IMR-90 (cell line): ENCODE data around the gene CTRB2. TPM values are rescaled to one million over a fixed set of nuclear protein-coding genes. Genes with fewer than 3 reads are reported as not detected.
"Not testable (repeated sequence)": the region's sequence is repeated elsewhere in the genome, so short reads cannot be mapped to it uniquely, and the experiment has no call there.

ENCODE experiments used
- ATAC-seq: fragments of 200-7000 bp; cut with Tn5 transposase; 2 replicates; pipeline ENCODE4 v1.9.1; 2020; ENCODE audit warnings: low read depth, mild to moderate bottlenecking, moderate library complexity
- BruUV-seq: library from RNA; stranded (reverse); fragments of 400-500 nt; replicated peaks from 2 replicates; lab custom pipeline; 2021; lab: Mats Ljungman, UMichigan
- CTCF ChIA-PET: fragments of 300-600 bp; formaldehyde crosslinking; extraction: SDS; loops from one replicate; lab custom pipeline; 2021; ENCODE audit warnings: antibody characterized with exemption; lab: Yijun Ruan, JAX
- POLR2A ChIA-PET: fragments of 300-600 bp; sonication (Branson Sonifier 250); formaldehyde crosslinking; loops from one replicate; lab custom pipeline; 2022; ENCODE audit warnings: antibody characterized with exemption; ENCODE audit not compliant: unreplicated experiment; lab: Charles Lee
- DNase-seq: peaks from one replicate; pipeline ENCODE4 v3.0.0; 2013
- H2AFZ ChIP-seq: replicated peaks from 2 replicates; pipeline ENCODE3; 2013; ENCODE audit warnings: low read length, mild to moderate bottlenecking; ENCODE audit not compliant: poor library complexity
- H2AK5ac ChIP-seq: 2 replicates; pipeline ENCODE4 v1.6.1; 2013; ENCODE audit warnings: low read depth, low read length, inconsistent platforms
- H2AK9ac ChIP-seq: replicated peaks from 2 replicates; pipeline ENCODE3; 2013; ENCODE audit warnings: mild to moderate bottlenecking, low read depth, low read length, moderate library complexity; ENCODE audit not compliant: poor library complexity
- H2BK120ac ChIP-seq: 2 replicates; pipeline ENCODE4 v1.6.1; 2013; ENCODE audit warnings: low read depth, low read length, inconsistent platforms
- H2BK15ac ChIP-seq: 3 replicates; pipeline ENCODE4 v1.6.1; 2013; ENCODE audit warnings: low read depth, low read length, inconsistent platforms
- H2BK20ac ChIP-seq: 2 replicates; pipeline ENCODE4 v1.6.1; 2013; ENCODE audit warnings: low read depth, mild to moderate bottlenecking, inconsistent platforms, low read length, moderate library complexity
- H2BK5ac ChIP-seq: 2 replicates; pipeline ENCODE4 v1.6.1; 2013; ENCODE audit warnings: mild to moderate bottlenecking, low read depth, low read length, inconsistent platforms; ENCODE audit not compliant: poor library complexity, severe bottlenecking
- H3K14ac ChIP-seq: replicated peaks from 2 replicates; pipeline ENCODE4 v1.6.1; 2013; ENCODE audit warnings: low read depth, low read length, inconsistent platforms
- H3K18ac ChIP-seq: 2 replicates; pipeline ENCODE4 v1.6.1; 2013; ENCODE audit warnings: low read depth, low read length, control low read depth
- H3K23ac ChIP-seq: 2 replicates; pipeline ENCODE4 v1.6.1; 2013; ENCODE audit warnings: low read depth, low read length, inconsistent platforms
- H3K27ac ChIP-seq: 2 replicates; pipeline ENCODE4 v1.5.1; 2013; ENCODE audit warnings: mild to moderate bottlenecking, control low read depth, low read length; ENCODE audit not compliant: insufficient read depth
- H3K27me3 ChIP-seq: 2 replicates; pipeline ENCODE4 v1.6.1; 2013; ENCODE audit warnings: low read length; ENCODE audit not compliant: control insufficient read depth, insufficient read depth
- H3K36me3 ChIP-seq: 2 replicates; pipeline ENCODE4 v1.6.1; 2013; ENCODE audit warnings: low read length, mixed read lengths; ENCODE audit not compliant: control insufficient read depth, insufficient read depth
- H3K4ac ChIP-seq: 2 replicates; pipeline ENCODE4 v1.6.1; 2013; ENCODE audit warnings: low read depth, low read length, inconsistent platforms
- H3K4me1 ChIP-seq: 2 replicates; pipeline ENCODE4 v1.6.1; 2013; ENCODE audit warnings: low read length, mixed read lengths; ENCODE audit not compliant: control insufficient read depth, insufficient read depth
- H3K4me2 ChIP-seq: 2 replicates; pipeline ENCODE4 v1.6.1; 2013; ENCODE audit warnings: low read depth, mild to moderate bottlenecking, control low read depth, low read length, moderate library complexity
- H3K4me3 ChIP-seq: 2 replicates; pipeline ENCODE4 v1.5.1; 2013; ENCODE audit warnings: low read depth, mild to moderate bottlenecking, control low read depth, low read length, moderate library complexity; ENCODE audit not compliant: insufficient read depth
- H3K56ac ChIP-seq: 2 replicates; pipeline ENCODE4 v1.6.1; 2013; ENCODE audit warnings: low read length, inconsistent platforms; ENCODE audit not compliant: insufficient read depth; ENCODE audit errors: extremely low read depth
- H3K79me1 ChIP-seq, 2 experiments: 2 replicates each; pipeline ENCODE4 v1.6.1; 2013; ENCODE audit warnings: low read length in 2 of 2, inconsistent platforms in 1 of 2, low read depth in 1 of 2
- H3K9ac ChIP-seq: 2 replicates; pipeline ENCODE4 v1.6.1; 2013; ENCODE audit warnings: low read depth, low read length, control low read depth
- H3K9me1 ChIP-seq: 2 replicates; pipeline ENCODE4 v1.6.1; 2013; ENCODE audit warnings: low read length, inconsistent platforms; ENCODE audit not compliant: insufficient read depth
- H3K9me3 ChIP-seq: 2 replicates; pipeline ENCODE4 v1.6.1; 2013; ENCODE audit warnings: low read length; ENCODE audit not compliant: control insufficient read depth, insufficient read depth
- H4K20me1 ChIP-seq: 2 replicates; pipeline ENCODE4 v1.6.1; 2013; ENCODE audit warnings: low read length, inconsistent platforms; ENCODE audit not compliant: insufficient read depth
- H4K5ac ChIP-seq: 2 replicates; pipeline ENCODE4 v1.6.1; 2013; ENCODE audit warnings: mild to moderate bottlenecking, low read depth, low read length, control low read depth
- H4K8ac ChIP-seq, 2 experiments: 2 replicates each; pipeline ENCODE4 v1.6.1; 2013; ENCODE audit warnings: low read depth in 2 of 2, low read length in 2 of 2, control low read depth in 1 of 2, inconsistent platforms in 1 of 2
- H4K91ac ChIP-seq: 2 replicates; pipeline ENCODE4 v1.6.1; 2013; ENCODE audit warnings: low read depth, low read length, inconsistent platforms; ENCODE audit not compliant: insufficient read depth
- WGBS, 2 experiments: methylation state at CpG; one replicate each; pipeline versions ENCODE4 v1.1.5 to v1.1.7; 2013; ENCODE audit warnings: missing lambda C conversion rate in 2 of 2; ENCODE audit not compliant: insufficient read length in 1 of 2; ENCODE audit errors: extremely low coverage in 2 of 2; 5-methylcytosine and 5-hydroxymethylcytosine counted together
- dilution Hi-C: fragments of 300-500 bp; cut with HindIII; formaldehyde crosslinking; loops from one replicate; pipeline ENCODE4 v1.14.3; 2018; ENCODE audit warnings: low sequenced_read_pairs; ENCODE audit not compliant: unreplicated experiment
- in situ Hi-C: fragments of 300-500 bp; cut with MboI; formaldehyde crosslinking; loops from 3 replicates; pipeline ENCODE4 v1.14.3; 2019; ENCODE audit warnings: low sequenced_read_pairs, inconsistent platforms, mixed read lengths
- intact Hi-C: fragments of 100-400 bp; cut with micrococcal nuclease; formaldehyde crosslinking; loops from 2 replicates; pipeline ENCODE4 v1.10.0; 2022
- polyA plus RNA-seq, 3 experiments: library from polyadenylated mRNA; depleted of rRNA; stranded (reverse); fragments of >200 nt; gene quantifications; 2 replicates each; pipeline ENCODE4 v1.2.3, GENCODE V29; 2012; ENCODE audit warnings: low replicate concordance in 1 of 3
- total RNA-seq: library from RNA; depleted of rRNA; stranded (reverse); fragments of >200 nt; gene quantifications from 2 replicates; pipeline ENCODE4 v1.2.3, GENCODE V29; 2012

Gene CTRB2
- total and polyA plus RNA-seq, 2 of the 4 experiments (the other 2 are of a cell fraction), result not detected

GRCh38 chr16:75240633-75241032, 33.7 kb upstream of the CTRB2 start:
- Histone ChIP-seq H3K79me1 (peaks cover 14 to 56% of the 10 kb centered on the region in 2 experiments; a peak in 3 of 4 replicates), H2BK5ac (peak overlapping the region; percentile 22), H3K4me1 (peaks cover 41% of the 10 kb centered on the region), H3K4ac (peak overlapping the region; percentile 47; the same call in 1 of the 2 replicates), H4K20me1 (peaks cover 79% of the 10 kb centered on the region), H2AK5ac (0 out of 2 replicates have a peak overlapping the region, but pooled peaks have one; percentile 39), H3K23ac (peak overlapping the region; percentile 63), H3K9me1 (peaks cover 20% of the 10 kb centered on the region), H3K36me3 (peaks cover 52% of the 10 kb centered on the region), H4K8ac (0 out of 4 replicates have a peak overlapping the region, but pooled peaks of 1 of the 2 experiments have one; percentile 51)
- H3K9ac ChIP-seq, H3K18ac ChIP-seq, BruUV-seq, H2BK20ac ChIP-seq, ATAC-seq, POLR2A ChIA-PET, intact Hi-C loops, H2AK9ac ChIP-seq, DNase-seq, H3K14ac ChIP-seq, H3K56ac ChIP-seq, H3K4me3 ChIP-seq, H3K27me3 ChIP-seq, H2BK15ac ChIP-seq, H3K9me3 ChIP-seq, in situ Hi-C loops, dilution Hi-C loops, H4K91ac ChIP-seq, H2BK120ac ChIP-seq, H2AFZ ChIP-seq, CTCF ChIA-PET, H4K5ac ChIP-seq, H3K4me2 ChIP-seq, H3K27ac ChIP-seq: not testable (repeated sequence)
- 63% methylated on average over 5 of the region's 7 CpGs; no CpG with 5 or more reads in 1 of the 2 experiments for WGBS, 2 experiments
